OCI-LY1 (cell line): ENCODE data around the gene XIRP1.

Experiments used
- EZH2 ChIP-seq: fragments of 200-600 bp; sonication (generic), shearing (Covaris generic); IDR thresholded peaks from 2 replicates; pipeline ENCODE4 v1.8.0; 2017; ENCODE audit warnings: borderline replicate concordance, mixed run types, mild to moderate bottlenecking, antibody characterized with exemption, low read length, moderate library complexity, mixed read lengths
- TF ChIP-seq, protein P1 (sequence below): fragments of 200-600 bp; sonication (generic), shearing (Covaris generic); IDR thresholded peaks from 2 replicates; pipeline ENCODE4 v1.5.1; 2017; ENCODE audit warnings: mild to moderate bottlenecking, antibody characterized with exemption, low read length, moderate library complexity, mixed read lengths

DNA sequence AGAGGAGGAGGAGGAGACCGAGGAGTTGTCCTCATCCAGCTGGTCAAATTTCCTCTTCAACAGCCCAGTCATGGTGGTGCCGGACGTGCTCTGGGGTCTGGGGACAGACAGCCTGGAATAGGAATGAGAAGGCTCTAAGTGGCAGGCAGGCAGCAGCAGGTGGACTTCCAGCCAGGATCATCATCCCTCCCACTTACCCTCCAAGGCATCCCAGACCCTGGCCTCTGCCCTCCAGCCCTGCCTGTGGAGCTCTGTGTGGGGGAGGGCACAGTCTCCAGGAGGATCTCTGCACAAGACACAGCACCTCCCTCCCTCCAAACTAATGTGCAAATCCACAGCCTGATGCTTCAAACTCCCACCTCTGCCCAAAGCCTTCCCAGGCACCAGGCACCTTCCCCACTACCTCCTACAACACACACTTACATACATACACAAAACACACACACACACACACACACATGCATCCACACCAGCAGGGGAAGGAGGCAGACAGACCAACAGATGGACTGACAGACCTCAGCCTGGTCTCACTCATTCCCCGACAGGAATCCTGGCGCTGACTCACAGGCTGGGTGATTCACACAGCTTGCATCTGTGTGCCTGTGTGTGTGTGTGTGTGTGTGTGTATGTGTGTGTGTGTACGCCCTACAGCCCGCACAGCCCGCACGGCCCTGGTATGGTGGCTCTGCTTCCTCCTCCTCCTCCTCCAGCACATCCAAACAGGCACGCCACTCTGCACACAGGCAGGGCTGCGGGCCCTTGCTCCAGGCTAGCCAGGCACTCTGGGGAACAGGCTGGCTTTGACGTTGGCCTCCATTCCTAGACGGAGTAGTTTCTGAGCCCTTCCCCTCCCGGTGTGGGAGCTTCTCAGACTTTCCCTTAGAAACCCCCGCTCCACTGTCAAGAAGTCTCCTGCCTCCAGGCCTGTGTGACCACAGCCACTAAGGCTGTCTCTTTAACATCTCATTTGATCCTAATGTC lies 45.5 kb downstream of the XIRP1 start:
- TF ChIP-seq, protein P1, sequence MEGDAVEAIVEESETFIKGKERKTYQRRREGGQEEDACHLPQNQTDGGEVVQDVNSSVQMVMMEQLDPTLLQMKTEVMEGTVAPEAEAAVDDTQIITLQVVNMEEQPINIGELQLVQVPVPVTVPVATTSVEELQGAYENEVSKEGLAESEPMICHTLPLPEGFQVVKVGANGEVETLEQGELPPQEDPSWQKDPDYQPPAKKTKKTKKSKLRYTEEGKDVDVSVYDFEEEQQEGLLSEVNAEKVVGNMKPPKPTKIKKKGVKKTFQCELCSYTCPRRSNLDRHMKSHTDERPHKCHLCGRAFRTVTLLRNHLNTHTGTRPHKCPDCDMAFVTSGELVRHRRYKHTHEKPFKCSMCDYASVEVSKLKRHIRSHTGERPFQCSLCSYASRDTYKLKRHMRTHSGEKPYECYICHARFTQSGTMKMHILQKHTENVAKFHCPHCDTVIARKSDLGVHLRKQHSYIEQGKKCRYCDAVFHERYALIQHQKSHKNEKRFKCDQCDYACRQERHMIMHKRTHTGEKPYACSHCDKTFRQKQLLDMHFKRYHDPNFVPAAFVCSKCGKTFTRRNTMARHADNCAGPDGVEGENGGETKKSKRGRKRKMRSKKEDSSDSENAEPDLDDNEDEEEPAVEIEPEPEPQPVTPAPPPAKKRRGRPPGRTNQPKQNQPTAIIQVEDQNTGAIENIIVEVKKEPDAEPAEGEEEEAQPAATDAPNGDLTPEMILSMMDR: no peak
- no peak for TF ChIP-seq EZH2
